SU-DHL-6 (cell line): ENCODE results near the gene INPP4B.

Experiments used
- EZH2phosphoT487 ChIP-seq: fragments of 200-600 bp; sonication (generic), shearing (Covaris generic); conservative IDR thresholded peaks from 2 replicates; pipeline ENCODE4 v1.6.1; 2018; ENCODE audit warnings: mild to moderate bottlenecking, antibody characterized with exemption, low read length, moderate library complexity, mixed read lengths
- TF ChIP-seq, protein P1 (sequence below): fragments of 200-600 bp; sonication (generic); IDR thresholded peaks from one replicate; pipeline ENCODE4 v1.5.1; 2017; ENCODE audit warnings: antibody characterized with exemption, mild to moderate bottlenecking, low read length, moderate library complexity; ENCODE audit not compliant: insufficient read depth, poor library complexity, severe bottlenecking

DNA sequence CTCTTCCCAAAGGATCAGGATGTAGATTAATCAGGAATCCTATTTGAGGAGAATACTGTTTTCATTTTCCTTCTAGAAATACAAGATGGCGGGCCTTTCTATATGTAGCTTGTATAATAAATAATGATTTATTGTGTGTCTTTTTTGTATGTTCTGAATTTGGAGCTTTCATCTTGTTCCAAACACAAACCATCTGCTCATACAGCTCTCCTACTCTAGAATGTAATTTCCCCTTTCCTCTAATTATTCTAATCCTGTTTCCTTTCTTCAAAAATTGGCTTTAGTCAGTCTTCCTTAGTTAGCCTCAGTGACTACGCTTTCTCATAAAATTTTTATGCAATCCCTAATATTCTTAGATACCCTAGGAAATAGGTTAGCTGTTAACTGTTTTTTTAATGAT is 422.2 kb downstream of the INPP4B start:
- TF ChIP-seq, protein P1, sequence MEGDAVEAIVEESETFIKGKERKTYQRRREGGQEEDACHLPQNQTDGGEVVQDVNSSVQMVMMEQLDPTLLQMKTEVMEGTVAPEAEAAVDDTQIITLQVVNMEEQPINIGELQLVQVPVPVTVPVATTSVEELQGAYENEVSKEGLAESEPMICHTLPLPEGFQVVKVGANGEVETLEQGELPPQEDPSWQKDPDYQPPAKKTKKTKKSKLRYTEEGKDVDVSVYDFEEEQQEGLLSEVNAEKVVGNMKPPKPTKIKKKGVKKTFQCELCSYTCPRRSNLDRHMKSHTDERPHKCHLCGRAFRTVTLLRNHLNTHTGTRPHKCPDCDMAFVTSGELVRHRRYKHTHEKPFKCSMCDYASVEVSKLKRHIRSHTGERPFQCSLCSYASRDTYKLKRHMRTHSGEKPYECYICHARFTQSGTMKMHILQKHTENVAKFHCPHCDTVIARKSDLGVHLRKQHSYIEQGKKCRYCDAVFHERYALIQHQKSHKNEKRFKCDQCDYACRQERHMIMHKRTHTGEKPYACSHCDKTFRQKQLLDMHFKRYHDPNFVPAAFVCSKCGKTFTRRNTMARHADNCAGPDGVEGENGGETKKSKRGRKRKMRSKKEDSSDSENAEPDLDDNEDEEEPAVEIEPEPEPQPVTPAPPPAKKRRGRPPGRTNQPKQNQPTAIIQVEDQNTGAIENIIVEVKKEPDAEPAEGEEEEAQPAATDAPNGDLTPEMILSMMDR, result no peak
- no peak for TF ChIP-seq EZH2phosphoT487
